K562 (cell line): ENCODE data around the gene TMEM61. TPM values are rescaled to one million over a fixed set of nuclear protein-coding genes. Genes with fewer than 3 reads are reported as not detected.
"Not testable (repeated sequence)": the region's sequence is repeated elsewhere in the genome, so short reads cannot be mapped to it uniquely, and the experiment has no call there.

Experiments
- ATAC-seq: fragments of 200-7000 bp; cut with Tn5 transposase; 3 replicates; pipeline ENCODE4 v1.9.1; 2020; ENCODE audit warnings: moderate library complexity
- BruUV-seq: library from RNA; stranded (reverse); fragments of 400-500 nt; replicated peaks from 2 replicates; lab custom pipeline; 2021; lab: Mats Ljungman, UMichigan
- CTCF ChIA-PET: fragments of 300-600 bp; formaldehyde crosslinking; extraction: SDS; loops from one replicate; lab custom pipeline; 2021; ENCODE audit warnings: low intra/inter-chr PET ratio; lab: Yijun Ruan, JAX
- POLR2A ChIA-PET: fragments of 300-600, 350-650 bp; sonication (Branson Sonifier 250); formaldehyde crosslinking; extraction: SDS; loops from one replicate; lab custom pipeline; 2021; ENCODE audit warnings: antibody characterized with exemption, inconsistent platforms; lab: Yijun Ruan, JAX
- DNase-seq, 4 experiments: peaks; one replicate each; pipeline versions ENCODE4 v3.0.0 to v3.0.0-alpha.2; 2011 to 2018; ENCODE audit warnings: low spot score in 3 of 4, mixed read lengths in 3 of 4; ENCODE audit errors: extremely low read depth in 1 of 4
- FAIRE-seq: peaks from 2 replicates; lab custom pipeline; 2011; peaks lifted over from hg19 to GRCh38; lab: Jason Lieb, UNC
- H2AFZ ChIP-seq: 2 replicates; pipeline ENCODE4 v1.6.0; 2011; ENCODE audit warnings: low read depth, low read length, control low read depth, inconsistent platforms
- H3K27ac ChIP-seq: fragments of 200-600 bp; 3 replicates; pipeline ENCODE4 v1.8.0; 2011; ENCODE audit warnings: low read depth, mild to moderate bottlenecking, control low read depth, inconsistent platforms, low read length, moderate library complexity, mixed read lengths; ENCODE audit errors: extremely low read depth
- H3K27me3 ChIP-seq, 2 experiments: fragments of 300-600 bp in 1 of 2; 2 replicates in 1 of 2; 3 replicates in 1 of 2; pipeline versions ENCODE4 v1.6.0 to v1.8.0; 2011; ENCODE audit warnings: inconsistent platforms in 2 of 2, low read length in 2 of 2, mild to moderate bottlenecking in 1 of 2, mixed read lengths in 1 of 2, moderate library complexity in 1 of 2; ENCODE audit not compliant: control insufficient read depth in 2 of 2, insufficient read depth in 2 of 2
- H3K36me3 ChIP-seq: fragments of 300-600 bp; 3 replicates; pipeline ENCODE4 v1.8.0; 2011; ENCODE audit warnings: mild to moderate bottlenecking, low read length, inconsistent platforms; ENCODE audit not compliant: control insufficient read depth, insufficient read depth
- H3K4me1 ChIP-seq, 2 experiments: fragments of 200-600 bp in 1 of 2; replicated peaks in 1 of 2; 2 replicates in 1 of 2; 3 replicates in 1 of 2; pipeline versions ENCODE4 v1.5.1 to v1.8.0; 2011; ENCODE audit warnings: inconsistent platforms in 2 of 2, low read length in 2 of 2, mild to moderate bottlenecking in 1 of 2, mixed read lengths in 1 of 2, moderate library complexity in 1 of 2; ENCODE audit not compliant: control insufficient read depth in 2 of 2, insufficient read depth in 2 of 2
- H3K4me2 ChIP-seq: 2 replicates; pipeline ENCODE4 v1.6.1; 2011; ENCODE audit warnings: low read length, control low read depth, inconsistent platforms, mixed read lengths; ENCODE audit not compliant: insufficient read depth
- H3K4me3 ChIP-seq: fragments of 200-600 bp; sonication (generic), shearing (Covaris generic); 2 replicates; pipeline ENCODE4 v1.5.1; 2016; ENCODE audit warnings: control low read depth, inconsistent platforms
- H3K79me2 ChIP-seq: fragments of 200-600 bp; 3 replicates; pipeline ENCODE4 v1.8.0; 2011; ENCODE audit warnings: low read length, inconsistent platforms; ENCODE audit not compliant: control insufficient read depth, insufficient read depth
- H3K9ac ChIP-seq, 2 experiments: 2 replicates each; pipeline versions ENCODE4 v1.6.0 to v1.6.1; 2011; ENCODE audit warnings: low read depth in 2 of 2, low read length in 2 of 2, control low read depth in 1 of 2, inconsistent platforms in 1 of 2, mild to moderate bottlenecking in 1 of 2, mixed read lengths in 1 of 2; ENCODE audit not compliant: insufficient read depth in 1 of 2
- H3K9me1 ChIP-seq: one replicate; pipeline ENCODE4 v1.6.0; 2011; ENCODE audit warnings: inconsistent platforms, mild to moderate bottlenecking, low read length, moderate library complexity; ENCODE audit not compliant: control insufficient read depth, insufficient read depth
- H3K9me3 ChIP-seq: replicated peaks from 2 replicates; pipeline ENCODE4 v1.5.1; 2011; ENCODE audit warnings: low read depth, low read length, inconsistent platforms; ENCODE audit not compliant: control insufficient read depth, insufficient read depth
- H4K20me1 ChIP-seq: replicated peaks from 2 replicates; pipeline ENCODE4 v1.6.1; 2011; ENCODE audit warnings: low read length, inconsistent platforms, mixed read lengths; ENCODE audit not compliant: control insufficient read depth, insufficient read depth
- KAT7 ChIP-seq: sonication (generic); formaldehyde crosslinking; IDR thresholded peaks from 2 replicates; pipeline ENCODE4 v1.8.0; 2022; ENCODE audit warnings: missing genetic modification reagents, mild to moderate bottlenecking, borderline replicate concordance
- MYC ChIP-seq, 2 experiments: fragments of 250-450 bp in 1 of 2; sonication (Bioruptor Pico) in 1 of 2; IDR thresholded peaks; 2 replicates each; pipeline versions ENCODE4 v1.5.1 to v1.6.1; 2012 to 2021; ENCODE audit warnings: low read depth in 2 of 2, borderline replicate concordance in 1 of 2, improper control_type of control experiment in 1 of 2, low read length in 1 of 2, mild to moderate bottlenecking in 1 of 2, moderate library complexity in 1 of 2
- SMAD4 ChIP-seq: fragments of 250-450 bp; sonication (Bioruptor Pico); conservative IDR thresholded peaks from 2 replicates; pipeline ENCODE4 v1.8.0; 2021; ENCODE audit warnings: inconsistent platforms, mild to moderate bottlenecking, moderate library complexity
- ZNF121 ChIP-seq: sonication (generic); formaldehyde crosslinking; conservative IDR thresholded peaks from 2 replicates; pipeline ENCODE4 v1.8.0; 2022; ENCODE audit warnings: missing genetic modification reagents
- WGBS: fragments of 100-300 bp; shearing (Covaris generic); methylation state at CpG from one replicate; pipeline ENCODE4 v1.1.6; 2016; ENCODE audit warnings: low coverage, mixed read lengths; ENCODE audit not compliant: insufficient coverage; ENCODE audit errors: missing lambda C conversion rate; 5-methylcytosine and 5-hydroxymethylcytosine counted together
- in situ Hi-C: fragments of 300-500 bp; cut with MboI; formaldehyde crosslinking; loops from 4 replicates; pipeline ENCODE4 v1.15.0; 2018; ENCODE audit warnings: inconsistent platforms, mixed read lengths
- intact Hi-C: fragments of 100-400 bp; cut with micrococcal nuclease; formaldehyde crosslinking; loops from 2 replicates; pipeline ENCODE4 v1.14.2; 2022
- polyA plus RNA-seq, 8 experiments: library from polyadenylated mRNA; depleted of rRNA in 4 of 8; stranded (reverse) in 5 of 8; unstranded in 3 of 8; fragments of >200 nt; fragmentation: Nextera tagmentation in 2 of 8; fragmentation: Illumina TruSeq in 1 of 8; extraction: Ambion mirVana in 2 of 8; extraction: Trizol in 1 of 8; gene quantifications; 2 replicates each; pipeline versions ENCODE4 v1.2.1 to v1.2.3, GENCODE V29; 2011 to 2014; ENCODE audit warnings: inconsistent platforms in 1 of 8, missing spikeins in 1 of 8
- total RNA-seq, 7 experiments: library from RNA; depleted of rRNA in 6 of 7; stranded (reverse); fragments of >200 nt in 6 of 7; fragmentation: Illumina TruSeq in 2 of 7; extraction: Trizol in 2 of 7; gene quantifications; 2 replicates each; pipeline versions ENCODE4 v1.2.1 to v1.2.3, GENCODE V29; 2011 to 2021; ENCODE audit warnings: low replicate concordance in 1 of 7

TMEM61 gene
- total and polyA plus RNA-seq, 9 of the 15 experiments (the other 6 are each of a cell fraction or from before 2014, with no cell fraction given) = not detected

GRCh38 chr1:54962612-54963395 is 17.6 kb upstream of the TMEM61 start (continued):
- TF ChIP-seq MYC (IDR thresholded peaks at IDR 0.05; ENCODE audit: low read depth, low read length) (no peak), MYC (CRISPR knock-in tag; IDR thresholded peaks at IDR 0.05; ENCODE audit: borderline replicate concordance, low read depth) (no peak), KAT7 (CRISPR knock-in tag) (no peak), SMAD4 (0 out of 2 replicates have a peak, but pooled peaks have one; percentile 36)
- TF ChIP-seq, all 486 proteins: peak for 7

- H4K20me1 ChIP-seq, FAIRE-seq, H3K9ac ChIP-seq, H3K79me2 ChIP-seq, ATAC-seq, in situ Hi-C loops, BruUV-seq, H3K4me2 ChIP-seq, H3K36me3 ChIP-seq, H3K9me1 ChIP-seq, H2AFZ ChIP-seq, CTCF ChIA-PET, intact Hi-C loops, H3K9me3 ChIP-seq, H3K27ac ChIP-seq, H3K4me3 ChIP-seq, DNase-seq: not testable (repeated sequence)
- WGBS = 7% methylated on average over 4 of the region's 5 CpGs
- POLR2A ChIA-PET = interaction anchor here (1.0 kb wide), 1 partner anchor 9 kb away, joined by 3 read pairs; no protein-coding TSS in a partner anchor
- 0 out of 2 replicates have a peak, but pooled peaks have one; percentile 26 for TF ChIP-seq ZNF121
- Histone ChIP-seq H3K4me1 (peaks cover 0 to 10% of the 10 kb centered on the region in 2 experiments; a peak in 2 of 5 replicates), H3K27me3 (peaks cover 5 to 12% of the 10 kb centered on the region in 2 experiments)
These were observed 16.6 kb upstream of the TMEM61 start for GRCh38 chr1:54963829-54964228.
